Measurements from ENCODE around the gene ROR1. TPM values are rescaled to one million over a fixed set of nuclear protein-coding genes. Genes with fewer than 3 reads are reported as not detected.

Gene ROR1
- total RNA-seq, 5 donors from 2014 or later (not counting 1 experiment from before 2014, with no cell fraction given) = 0.15 to 2.0 (median 0.33) TPM; not detected in 1

DNA sequence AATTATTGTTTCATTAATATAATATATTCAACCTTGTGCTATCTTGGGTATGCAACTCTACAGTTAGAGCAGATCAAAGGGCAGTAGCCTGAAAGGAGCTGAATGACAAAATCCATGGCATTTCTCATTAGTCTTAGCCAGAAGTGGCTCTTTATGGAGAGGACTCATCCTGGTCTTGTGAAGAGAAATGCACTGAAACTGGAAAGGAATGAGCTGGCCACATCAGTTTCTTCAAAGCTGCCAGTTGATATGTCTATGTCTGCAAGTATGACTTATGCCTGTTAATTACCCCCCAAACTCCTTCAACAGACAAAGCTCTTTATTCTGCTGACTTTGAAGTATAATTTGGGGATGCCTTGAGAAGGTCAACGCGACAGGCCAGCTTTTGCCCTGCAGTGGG is 310.6 kb downstream of the ROR1 start:
- no peaks in the 10 kb centered on the region for H3K27me3 Mint-ChIP-seq
- no peaks in the 10 kb centered on the region for H3K4me1 Mint-ChIP-seq
- H3K9me3 Mint-ChIP-seq = no peaks in the 10 kb centered on the region
- H3K4me1 ChIP-seq (ENCODE audit: control insufficient read depth in 1 of 2, extremely low read depth in 1 of 2, insufficient read depth in 2 of 2, low read length in 2 of 2) = no peaks in the 10 kb centered on the region
- H3K4me3 ChIP-seq (ENCODE audit: control insufficient read depth in 1 of 2, extremely low read depth in 1 of 2, low read length in 1 of 2) = no peak overlapping the region
- CTCF ChIA-PET = interaction anchor here in 1 of 2 donors (1.2 kb wide), 1 partner anchor 53 kb away, joined by 4 read pairs; no protein-coding TSS in a partner anchor
- H3K27ac ChIP-seq (ENCODE audit: low read length) = no peak overlapping the region
- no peak for DNase-seq
- no CpG with 5 or more reads among the region's 2 CpGs for WGBS (ENCODE audit: insufficient coverage)
- no peak for ATAC-seq (replicated peaks in 1 of 4)
- POLR2A ChIA-PET = no interaction called here
- no peaks in the 10 kb centered on the region for H3K36me3 Mint-ChIP-seq
- peaks cover 0 to 4% of the 10 kb centered on the region in 2 experiments for H3K27me3 ChIP-seq (replicated peaks in 1 of 2; ENCODE audit: control insufficient read depth in 2 of 2, extremely low read depth in 1 of 2, insufficient read depth in 2 of 2, low read length in 1 of 2)
- H3K4me3 Mint-ChIP-seq = no peak overlapping the region
- no peaks in the 10 kb centered on the region for H3K36me3 ChIP-seq (ENCODE audit: control insufficient read depth in 2 of 2, extremely low read depth in 1 of 2, insufficient read depth in 1 of 2, low read length in 1 of 2)
- H3K9me3 ChIP-seq = no peaks in the 10 kb centered on the region
- no peak overlapping the region for H3K27ac Mint-ChIP-seq

DNA sequence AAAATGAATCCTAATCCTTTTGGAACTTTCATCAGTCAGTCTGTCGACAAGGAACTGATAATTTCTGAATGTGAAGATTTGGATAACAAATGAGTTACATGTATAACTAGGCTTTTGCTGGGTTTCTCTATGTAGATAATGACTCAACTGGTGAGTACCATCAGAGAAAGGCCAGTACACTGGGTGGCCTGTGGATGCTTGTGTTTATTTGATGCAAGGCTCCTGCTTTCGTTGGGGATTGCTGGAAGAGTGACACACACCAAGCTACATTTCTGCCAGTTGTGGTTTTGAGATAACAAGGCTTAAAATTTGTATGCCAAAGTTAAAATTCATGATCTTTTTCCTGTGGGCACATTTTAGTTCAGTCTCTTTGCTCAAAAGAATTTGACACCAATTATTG is 314.0 kb downstream of the ROR1 start:
- H3K4me1 ChIP-seq (ENCODE audit: control insufficient read depth in 1 of 2, extremely low read depth in 1 of 2, insufficient read depth in 2 of 2, low read length in 2 of 2) = no peaks in the 10 kb centered on the region
- Mint-ChIP-seq H3K4me1 (no peaks in the 10 kb centered on the region), H3K27ac (no peak overlapping the region), H3K4me3 (no peak overlapping the region), H3K27me3 (no peaks in the 10 kb centered on the region), H3K9me3 (no peaks in the 10 kb centered on the region), H3K36me3 (no peaks in the 10 kb centered on the region)
- no peaks in the 10 kb centered on the region for H3K9me3 ChIP-seq
- DNase-seq (no peak), ATAC-seq (replicated peaks in 1 of 4) (no peak)
- no peak overlapping the region for H3K27ac ChIP-seq (ENCODE audit: low read length)
- WGBS (ENCODE audit: insufficient coverage) = 78% methylated on average over 1 of the region's 2 CpGs
- CTCF ChIA-PET = no interaction called here
- no peaks in the 10 kb centered on the region for H3K36me3 ChIP-seq (ENCODE audit: control insufficient read depth in 2 of 2, extremely low read depth in 1 of 2, insufficient read depth in 1 of 2, low read length in 1 of 2)
- POLR2A ChIA-PET = no interaction called here
- H3K27me3 ChIP-seq (replicated peaks in 1 of 2; ENCODE audit: control insufficient read depth in 2 of 2, extremely low read depth in 1 of 2, insufficient read depth in 2 of 2, low read length in 1 of 2) = no peaks in the 10 kb centered on the region
- H3K4me3 ChIP-seq (ENCODE audit: control insufficient read depth in 1 of 2, extremely low read depth in 1 of 2, low read length in 1 of 2) = no peak overlapping the region

DNA sequence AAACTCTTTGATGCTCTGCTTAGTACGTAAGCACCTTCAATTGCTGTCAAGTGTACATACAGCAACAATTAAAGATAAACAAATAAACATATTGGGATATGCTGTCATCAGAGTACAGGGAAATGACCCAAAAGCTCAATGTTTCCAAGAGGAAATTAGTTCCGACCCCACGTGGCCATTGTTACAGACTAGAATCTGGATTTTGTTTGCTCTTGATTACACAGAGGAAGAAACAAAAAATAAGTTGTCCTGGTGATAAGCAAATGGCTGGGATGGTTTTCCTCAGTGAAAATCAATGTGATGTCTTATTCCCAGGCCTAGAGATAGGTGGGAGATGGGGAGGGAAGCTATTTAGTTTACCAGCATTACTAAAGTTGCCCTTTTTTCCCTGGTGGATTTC is 316.6 kb downstream of the ROR1 start:
- Histone ChIP-seq H3K4me1 (ENCODE audit: control insufficient read depth in 1 of 2, extremely low read depth in 1 of 2, insufficient read depth in 2 of 2, low read length in 2 of 2) (no peaks in the 10 kb centered on the region), H3K27ac (ENCODE audit: low read length) (no peak overlapping the region), H3K9me3 (no peaks in the 10 kb centered on the region), H3K27me3 (replicated peaks in 1 of 2; ENCODE audit: control insufficient read depth in 2 of 2, extremely low read depth in 1 of 2, insufficient read depth in 2 of 2, low read length in 1 of 2) (no peaks in the 10 kb centered on the region), H3K36me3 (ENCODE audit: control insufficient read depth in 2 of 2, extremely low read depth in 1 of 2, insufficient read depth in 1 of 2, low read length in 1 of 2) (no peaks in the 10 kb centered on the region), H3K4me3 (ENCODE audit: control insufficient read depth in 1 of 2, extremely low read depth in 1 of 2, low read length in 1 of 2) (no peak overlapping the region)
- ChIA-PET CTCF (no interaction called here), POLR2A (no interaction called here)
- Mint-ChIP-seq H3K4me3 (no peak overlapping the region), H3K4me1 (no peaks in the 10 kb centered on the region), H3K27ac (no peak overlapping the region), H3K9me3 (no peaks in the 10 kb centered on the region), H3K27me3 (peaks cover 2 to 4% of the 10 kb centered on the region in 2 donors), H3K36me3 (no peaks in the 10 kb centered on the region)
- DNase-seq (no peak), ATAC-seq (replicated peaks in 1 of 4) (no peak)
- WGBS (ENCODE audit: insufficient coverage) = 91% methylated on average over 2 of the region's 3 CpGs

DNA sequence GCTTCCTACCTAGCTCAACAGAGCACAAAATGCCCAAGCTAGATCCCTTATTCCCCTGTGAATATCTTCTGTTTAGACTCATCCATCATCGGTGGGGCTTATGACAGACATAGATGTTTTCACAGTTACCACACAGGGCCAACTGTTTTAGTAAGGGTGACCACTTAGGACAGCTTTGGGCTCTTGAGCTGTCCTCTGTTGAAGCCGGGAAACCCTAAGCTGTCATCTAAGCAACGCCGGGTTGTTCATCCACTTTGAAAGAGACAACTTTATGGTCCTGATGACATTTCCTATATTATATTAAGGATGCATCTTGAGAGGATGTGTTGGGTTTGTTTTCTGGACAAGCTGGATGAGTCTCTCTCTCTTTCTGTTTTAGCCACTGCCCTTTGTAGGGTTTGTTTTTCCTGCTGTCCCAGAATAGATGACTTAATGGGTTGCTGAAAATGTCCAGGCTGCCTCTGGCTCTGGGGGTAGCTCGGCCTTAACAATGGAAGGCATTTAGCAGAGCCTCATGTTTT is 319.1 kb downstream of the ROR1 start:
- no peak overlapping the region for H3K4me3 ChIP-seq (ENCODE audit: control insufficient read depth in 1 of 2, extremely low read depth in 1 of 2, low read length in 1 of 2)
- Mint-ChIP-seq H3K27ac (no peak overlapping the region), H3K27me3 (peaks cover 2 to 7% of the 10 kb centered on the region in 2 donors), H3K9me3 (no peaks in the 10 kb centered on the region), H3K4me3 (no peak overlapping the region), H3K36me3 (no peaks in the 10 kb centered on the region), H3K4me1 (no peaks in the 10 kb centered on the region)
- H3K4me1 ChIP-seq (ENCODE audit: control insufficient read depth in 1 of 2, extremely low read depth in 1 of 2, insufficient read depth in 2 of 2, low read length in 2 of 2) = no peaks in the 10 kb centered on the region
- H3K27me3 ChIP-seq (replicated peaks in 1 of 2; ENCODE audit: control insufficient read depth in 2 of 2, extremely low read depth in 1 of 2, insufficient read depth in 2 of 2, low read length in 1 of 2) = no peaks in the 10 kb centered on the region
- DNase-seq = no peak
- ATAC-seq (replicated peaks in 1 of 4) = no peak
- H3K36me3 ChIP-seq (ENCODE audit: control insufficient read depth in 2 of 2, extremely low read depth in 1 of 2, insufficient read depth in 1 of 2, low read length in 1 of 2) = no peaks in the 10 kb centered on the region
- POLR2A ChIA-PET = no interaction called here
- no peaks in the 10 kb centered on the region for H3K9me3 ChIP-seq
- no peak overlapping the region for H3K27ac ChIP-seq (ENCODE audit: low read length)
- CTCF ChIA-PET = no interaction called here
- WGBS (ENCODE audit: insufficient coverage) = no CpG with 5 or more reads among the region's 5 CpGs

DNA sequence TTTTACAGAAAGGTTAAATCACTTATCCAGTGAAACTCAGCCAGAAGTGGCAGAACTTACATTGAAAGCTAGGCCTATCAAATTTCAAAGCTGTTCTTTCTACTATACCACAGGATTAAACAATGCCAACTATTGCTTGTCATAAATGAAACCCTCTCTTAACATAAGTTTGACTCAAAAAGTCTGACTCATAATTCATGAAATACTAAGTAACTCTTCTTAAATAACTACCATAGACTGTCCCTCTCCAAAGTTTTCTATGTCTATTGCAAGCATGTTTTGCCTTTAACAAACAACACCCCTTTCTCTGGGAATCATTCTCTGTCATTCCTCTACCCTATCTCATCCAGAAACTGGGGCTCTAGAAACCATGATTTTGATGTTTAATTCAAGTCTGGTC is 320.1 kb downstream of the ROR1 start:
- Mint-ChIP-seq H3K27ac (no peak overlapping the region), H3K36me3 (no peaks in the 10 kb centered on the region), H3K4me3 (no peak overlapping the region), H3K27me3 (peaks cover 2 to 7% of the 10 kb centered on the region in 2 donors), H3K9me3 (no peaks in the 10 kb centered on the region), H3K4me1 (no peaks in the 10 kb centered on the region)
- Histone ChIP-seq H3K36me3 (ENCODE audit: control insufficient read depth in 2 of 2, extremely low read depth in 1 of 2, insufficient read depth in 1 of 2, low read length in 1 of 2) (no peaks in the 10 kb centered on the region), H3K27ac (ENCODE audit: low read length) (no peak overlapping the region), H3K9me3 (no peaks in the 10 kb centered on the region), H3K27me3 (replicated peaks in 1 of 2; ENCODE audit: control insufficient read depth in 2 of 2, extremely low read depth in 1 of 2, insufficient read depth in 2 of 2, low read length in 1 of 2) (no peaks in the 10 kb centered on the region), H3K4me3 (ENCODE audit: control insufficient read depth in 1 of 2, extremely low read depth in 1 of 2, low read length in 1 of 2) (no peak overlapping the region), H3K4me1 (ENCODE audit: control insufficient read depth in 1 of 2, extremely low read depth in 1 of 2, insufficient read depth in 2 of 2, low read length in 2 of 2) (peaks cover 0 to under 1% of the 10 kb centered on the region in 2 experiments)
- ATAC-seq (replicated peaks in 1 of 4) (no peak), DNase-seq (no peak)
- ChIA-PET CTCF (no interaction called here), POLR2A (no interaction called here)

DNA sequence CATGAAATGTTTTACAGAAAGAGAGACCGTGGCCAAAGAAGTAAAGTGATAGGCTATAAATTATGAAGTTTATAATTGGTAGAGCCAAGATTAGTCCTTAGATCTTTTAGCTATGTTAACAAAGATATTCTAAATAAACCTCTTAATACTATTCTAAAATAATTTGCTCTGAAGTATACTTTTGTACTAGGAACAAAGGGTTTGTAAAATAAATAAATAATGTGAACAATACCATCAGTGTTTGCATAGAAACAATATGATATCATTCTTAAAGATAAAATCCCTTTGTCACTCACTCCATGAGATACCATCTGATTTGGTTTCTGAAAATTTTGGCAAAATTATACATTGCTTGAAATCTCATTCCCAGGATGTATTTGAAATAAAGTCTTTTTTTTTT is 322.0 kb downstream of the ROR1 start:
- no peak overlapping the region for H3K4me3 Mint-ChIP-seq
- Histone ChIP-seq H3K27ac (ENCODE audit: low read length) (no peak overlapping the region), H3K9me3 (no peaks in the 10 kb centered on the region), H3K4me1 (ENCODE audit: control insufficient read depth in 1 of 2, extremely low read depth in 1 of 2, insufficient read depth in 2 of 2, low read length in 2 of 2) (peaks cover 0 to 3% of the 10 kb centered on the region in 2 experiments), H3K36me3 (ENCODE audit: control insufficient read depth in 2 of 2, extremely low read depth in 1 of 2, insufficient read depth in 1 of 2, low read length in 1 of 2) (no peaks in the 10 kb centered on the region), H3K4me3 (ENCODE audit: control insufficient read depth in 1 of 2, extremely low read depth in 1 of 2, low read length in 1 of 2) (no peak overlapping the region), H3K27me3 (replicated peaks in 1 of 2; ENCODE audit: control insufficient read depth in 2 of 2, extremely low read depth in 1 of 2, insufficient read depth in 2 of 2, low read length in 1 of 2) (no peaks in the 10 kb centered on the region)
- no peaks in the 10 kb centered on the region for H3K36me3 Mint-ChIP-seq
- no peaks in the 10 kb centered on the region for H3K9me3 Mint-ChIP-seq
- WGBS (ENCODE audit: insufficient coverage) = no CpG with 5 or more reads among the region's 1 CpG
- DNase-seq (no peak), ATAC-seq (replicated peaks in 1 of 4) (no peak)
- no peak overlapping the region for H3K27ac Mint-ChIP-seq
- peaks cover 2 to 7% of the 10 kb centered on the region in 2 donors for H3K27me3 Mint-ChIP-seq
- no peaks in the 10 kb centered on the region for H3K4me1 Mint-ChIP-seq
- ChIA-PET POLR2A (no interaction called here), CTCF (no interaction called here)

DNA sequence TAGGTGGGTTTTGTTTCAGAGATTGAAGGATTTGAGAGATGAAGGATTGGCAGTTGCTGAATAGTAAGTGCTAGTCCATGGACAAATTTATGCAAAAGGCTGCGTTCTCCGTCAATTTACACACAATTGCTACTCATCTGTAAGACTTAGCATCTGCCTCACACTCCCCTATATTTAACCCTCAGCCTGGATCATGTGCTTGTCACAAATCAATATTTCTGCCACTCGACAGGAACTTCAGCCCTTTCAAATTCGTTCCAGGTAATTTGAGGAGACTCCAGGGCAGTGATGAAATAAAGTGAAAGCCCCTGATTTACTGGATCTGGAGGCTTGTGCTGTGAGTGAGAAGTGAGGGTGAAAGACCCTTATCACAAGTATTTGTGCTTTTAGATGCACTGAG is 324.0 kb downstream of the ROR1 start:
- ATAC-seq (replicated peaks in 1 of 4) (no peak), DNase-seq (no peak)
- no peaks in the 10 kb centered on the region for H3K9me3 ChIP-seq
- H3K4me1 ChIP-seq (ENCODE audit: control insufficient read depth in 1 of 2, extremely low read depth in 1 of 2, insufficient read depth in 2 of 2, low read length in 2 of 2) = peaks cover 0 to 3% of the 10 kb centered on the region in 2 experiments
- H3K9me3 Mint-ChIP-seq = no peaks in the 10 kb centered on the region
- no peaks in the 10 kb centered on the region for H3K36me3 ChIP-seq (ENCODE audit: control insufficient read depth in 2 of 2, extremely low read depth in 1 of 2, insufficient read depth in 1 of 2, low read length in 1 of 2)
- no CpG with 5 or more reads among the region's 4 CpGs for WGBS (ENCODE audit: insufficient coverage)
- no peak overlapping the region for H3K4me3 Mint-ChIP-seq
- no peak overlapping the region for H3K4me3 ChIP-seq (ENCODE audit: control insufficient read depth in 1 of 2, extremely low read depth in 1 of 2, low read length in 1 of 2)
- H3K36me3 Mint-ChIP-seq = no peaks in the 10 kb centered on the region
- ChIA-PET POLR2A (no interaction called here), CTCF (no interaction called here)
- peaks cover 2 to 7% of the 10 kb centered on the region in 2 donors for H3K27me3 Mint-ChIP-seq
- H3K27ac Mint-ChIP-seq = no peak overlapping the region
- H3K27me3 ChIP-seq (replicated peaks in 1 of 2; ENCODE audit: control insufficient read depth in 2 of 2, extremely low read depth in 1 of 2, insufficient read depth in 2 of 2, low read length in 1 of 2) = no peaks in the 10 kb centered on the region
- no peak overlapping the region for H3K27ac ChIP-seq (ENCODE audit: low read length)
- no peaks in the 10 kb centered on the region for H3K4me1 Mint-ChIP-seq
